ENCODE results near the gene KCNV2.

The KCNV2 gene

DNA sequence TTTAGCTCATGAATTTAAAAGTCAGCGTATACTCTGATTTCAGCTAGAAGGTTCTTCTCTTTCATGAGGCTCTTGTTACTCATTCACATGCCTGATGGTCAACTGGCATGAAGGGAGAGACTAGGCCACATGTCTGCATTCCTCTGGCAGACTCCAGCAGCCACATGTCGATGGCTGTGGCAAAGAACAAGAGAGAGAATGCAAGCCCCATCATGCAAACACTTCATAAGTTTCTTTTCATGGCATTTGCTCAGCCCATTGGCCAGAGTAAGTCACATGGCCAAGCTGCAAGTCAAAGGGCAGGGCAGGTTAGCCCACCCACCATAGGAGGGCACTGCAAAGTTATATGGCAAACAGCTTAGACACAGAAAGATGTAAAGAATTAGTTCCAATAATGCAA, 5.4 kb downstream of the KCNV2 start:
- TF ChIP-seq, protein P1, sequence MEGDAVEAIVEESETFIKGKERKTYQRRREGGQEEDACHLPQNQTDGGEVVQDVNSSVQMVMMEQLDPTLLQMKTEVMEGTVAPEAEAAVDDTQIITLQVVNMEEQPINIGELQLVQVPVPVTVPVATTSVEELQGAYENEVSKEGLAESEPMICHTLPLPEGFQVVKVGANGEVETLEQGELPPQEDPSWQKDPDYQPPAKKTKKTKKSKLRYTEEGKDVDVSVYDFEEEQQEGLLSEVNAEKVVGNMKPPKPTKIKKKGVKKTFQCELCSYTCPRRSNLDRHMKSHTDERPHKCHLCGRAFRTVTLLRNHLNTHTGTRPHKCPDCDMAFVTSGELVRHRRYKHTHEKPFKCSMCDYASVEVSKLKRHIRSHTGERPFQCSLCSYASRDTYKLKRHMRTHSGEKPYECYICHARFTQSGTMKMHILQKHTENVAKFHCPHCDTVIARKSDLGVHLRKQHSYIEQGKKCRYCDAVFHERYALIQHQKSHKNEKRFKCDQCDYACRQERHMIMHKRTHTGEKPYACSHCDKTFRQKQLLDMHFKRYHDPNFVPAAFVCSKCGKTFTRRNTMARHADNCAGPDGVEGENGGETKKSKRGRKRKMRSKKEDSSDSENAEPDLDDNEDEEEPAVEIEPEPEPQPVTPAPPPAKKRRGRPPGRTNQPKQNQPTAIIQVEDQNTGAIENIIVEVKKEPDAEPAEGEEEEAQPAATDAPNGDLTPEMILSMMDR (IDR thresholded peaks at IDR 0.05), result no peak

DNA sequence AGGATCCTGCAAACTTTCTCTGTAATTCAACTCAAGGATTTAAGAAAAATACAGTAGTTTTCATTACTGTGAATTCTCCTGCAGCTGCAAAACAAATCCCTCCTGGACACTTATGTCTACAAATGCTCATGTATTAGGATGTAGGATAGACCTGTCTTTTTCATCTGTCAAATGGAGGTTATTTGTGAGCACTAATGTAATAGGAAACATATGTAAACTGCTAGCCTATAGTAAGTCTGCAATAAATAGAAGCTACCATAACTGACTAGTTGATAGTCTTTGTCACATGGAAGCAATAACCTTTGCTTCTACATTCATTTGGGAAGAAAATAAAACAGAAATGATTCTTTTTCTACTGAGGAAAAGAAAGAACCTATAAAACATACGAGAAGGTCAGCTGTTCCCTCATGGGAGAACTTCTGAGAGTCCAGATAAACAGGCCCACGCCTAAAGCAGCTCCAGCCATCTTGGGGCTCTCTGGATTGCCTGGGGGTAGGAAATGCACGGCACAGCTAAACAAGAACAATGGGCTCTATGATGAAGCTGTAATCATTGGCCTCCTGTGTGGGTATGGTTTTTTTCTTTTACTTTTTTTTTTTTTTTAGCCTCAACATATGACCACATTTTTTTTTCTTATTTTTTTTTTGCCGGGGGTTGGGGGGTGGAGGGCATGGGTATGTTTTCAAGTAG, 6.2 kb downstream of the KCNV2 start:
- TF ChIP-seq, protein P1 (IDR thresholded peaks at IDR 0.05), result no peak

DNA sequence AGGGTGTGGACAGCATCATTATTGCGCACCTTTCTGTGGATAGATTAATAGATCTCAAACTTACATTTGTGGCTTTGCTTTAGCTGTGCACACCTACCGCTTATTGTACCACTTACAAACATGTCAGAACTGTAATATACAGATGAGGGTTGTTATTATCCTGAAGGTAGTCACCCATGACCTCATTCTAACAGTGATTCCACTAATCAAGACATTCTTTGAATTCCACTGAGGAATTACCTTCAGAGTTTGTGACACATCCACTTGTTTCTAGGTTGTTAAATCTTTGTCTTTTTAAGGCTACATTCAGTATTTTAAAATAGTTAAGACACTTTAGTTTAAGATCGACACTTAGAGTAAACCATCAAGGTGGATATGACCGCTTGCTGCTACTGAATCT, 7.8 kb downstream of the KCNV2 start:
- TF ChIP-seq, protein P1 (IDR thresholded peaks at IDR 0.05), result no peak

DNA sequence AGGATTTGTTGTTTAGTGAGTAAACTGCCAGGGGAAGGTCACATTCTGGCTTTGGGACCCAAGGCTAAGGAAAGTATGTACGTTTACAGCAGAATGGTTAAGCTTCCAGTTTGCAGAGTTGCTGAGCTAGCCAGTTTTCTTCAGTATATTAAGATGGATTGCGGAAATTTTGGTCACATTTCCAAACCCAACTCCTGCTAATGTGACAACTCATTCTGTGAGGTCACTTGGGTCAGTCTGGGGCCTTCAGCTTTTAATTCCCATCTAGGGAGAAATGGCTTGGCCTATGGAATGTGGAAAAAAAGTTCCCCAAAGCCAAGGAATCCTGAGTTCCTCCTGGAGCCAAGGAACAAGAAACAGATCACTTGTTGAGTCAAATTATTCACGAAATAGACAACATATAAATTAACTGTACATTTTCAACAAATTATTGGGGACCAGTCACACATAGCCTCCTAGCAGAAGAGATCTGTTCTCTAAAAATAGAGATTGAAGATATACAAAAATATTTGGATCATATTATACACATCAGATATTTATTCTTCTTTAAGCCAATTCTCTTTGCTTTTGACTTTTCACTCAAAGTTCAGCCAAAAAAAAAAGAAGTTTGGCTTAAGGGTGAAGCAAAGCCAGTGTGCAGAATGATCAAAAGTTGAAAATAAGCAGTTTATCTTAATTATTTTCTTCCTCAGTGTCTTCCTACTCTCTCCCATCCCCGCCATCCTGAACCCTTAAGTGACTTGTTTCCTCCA, 8.8 kb downstream of the KCNV2 start:
- TF ChIP-seq, protein P1 (IDR thresholded peaks at IDR 0.05), result no peak

DNA sequence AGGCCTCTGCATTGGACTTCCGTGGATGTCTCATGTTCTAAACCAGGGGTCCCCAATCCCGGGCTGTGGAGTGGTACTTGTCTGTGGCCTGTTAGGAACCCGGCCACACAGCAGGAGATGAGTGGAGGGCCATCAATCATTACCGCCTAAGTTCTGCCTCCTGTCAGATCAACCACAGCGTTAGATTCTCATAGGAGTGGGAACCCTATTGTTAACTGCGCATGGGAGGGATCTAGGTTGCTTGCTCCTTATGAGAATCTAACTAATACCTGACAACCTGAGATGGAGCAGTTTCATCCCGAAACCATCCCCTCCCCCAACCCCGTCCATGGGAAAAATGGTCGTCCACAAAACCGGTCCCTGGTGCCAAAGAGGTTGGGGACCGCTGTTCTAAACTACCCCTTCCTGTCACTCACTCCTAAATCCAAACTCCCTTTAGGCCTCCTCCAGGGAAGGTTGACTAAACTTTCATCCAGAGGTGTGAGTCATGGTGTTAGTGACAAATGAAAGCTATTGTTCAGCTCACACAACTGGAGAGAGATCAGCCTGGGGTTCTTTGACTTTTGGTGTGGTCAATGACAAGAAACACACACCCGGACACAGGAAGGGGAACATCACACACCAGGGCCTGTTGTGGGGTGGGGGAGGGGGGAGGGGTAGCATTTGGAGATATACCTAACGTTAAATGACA, 9.5 kb downstream of the KCNV2 start:
- TF ChIP-seq, protein P1 (IDR thresholded peaks at IDR 0.05), result no peak

DNA sequence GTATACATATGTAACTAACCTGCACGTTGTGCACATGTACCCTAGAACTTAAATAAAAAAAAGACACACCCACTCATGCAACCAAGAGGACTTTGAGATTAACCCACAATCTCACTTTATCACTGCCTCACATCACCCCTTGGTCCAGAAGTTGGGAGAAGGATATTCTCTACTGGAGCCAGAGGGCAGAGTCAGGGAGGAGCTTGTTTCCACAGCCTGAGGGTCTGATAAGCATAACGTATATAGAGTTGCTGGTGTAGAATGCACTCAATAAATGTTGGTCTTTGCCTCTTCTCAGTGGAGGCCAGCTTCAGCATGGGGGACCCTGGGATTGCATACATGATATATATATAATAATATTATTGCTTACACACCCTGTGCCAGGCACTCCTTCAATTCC, 10.1 kb downstream of the KCNV2 start:
- TF ChIP-seq, protein P1 (IDR thresholded peaks at IDR 0.05), result no peak

DNA sequence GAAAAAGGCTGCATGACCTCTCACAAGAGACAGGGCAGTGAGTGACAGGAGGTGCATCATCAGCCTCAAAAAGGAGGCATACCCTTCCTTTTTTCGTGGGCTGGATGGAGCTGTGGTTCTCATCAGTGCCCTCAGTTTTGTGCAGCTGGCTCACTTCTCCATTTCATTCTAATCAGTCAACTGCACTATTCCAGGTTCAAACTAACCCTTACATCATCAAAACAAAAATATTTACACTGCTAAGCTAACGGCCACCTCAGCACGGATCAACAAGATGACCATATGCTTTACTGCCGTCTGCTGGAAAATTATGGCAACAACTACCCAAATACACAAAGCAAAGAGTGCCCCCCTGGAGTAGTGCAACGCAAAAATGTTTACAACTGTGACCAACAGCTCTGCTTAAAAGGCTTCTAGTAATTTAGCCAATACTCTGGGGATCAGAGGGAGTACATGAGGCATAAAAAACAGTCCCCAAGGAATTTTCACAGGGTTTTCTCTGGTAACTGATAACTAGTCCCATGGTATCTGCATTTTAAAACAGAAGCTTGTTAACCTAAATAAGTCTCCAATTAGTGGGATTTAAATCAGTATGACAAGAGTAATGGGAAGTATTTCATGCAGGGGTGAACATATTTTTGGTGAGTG, 10.8 kb downstream of the KCNV2 start:
- TF ChIP-seq, protein P1 (IDR thresholded peaks at IDR 0.05), result peak; percentile 89
